Medulla oblongata (tissue), 1 donor: ENCODE measurements around the gene ZNF746.

Experiments
- DNase-seq: peaks from one replicate; pipeline ENCODE4 v3.0.0-alpha.2; 2015; ENCODE audit errors: extremely low spot score

The ZNF746 gene

GRCh38 chr7:149427893-149428292 lies 69.7 kb downstream of the ZNF746 start:
- DNase-seq, result no peak

GRCh38 chr7:149427096-149427680 lies 70.4 kb downstream of the ZNF746 start:
- peak; percentile 48 for DNase-seq

GRCh38 chr7:149423449-149424110 lies 74.0 kb downstream of the ZNF746 start:
- DNase-seq, result no peak

- no peak for DNase-seq
Measured at GRCh38 chr7:149422914-149423301, 74.7 kb downstream of the ZNF746 start.
